ENCODE measurements around the gene KHDC1L.
A peak's percentile ranks its signal among the peaks of the same experiment; 100 is the strongest.
"Not testable (repeated sequence)": the region's sequence is repeated elsewhere in the genome, so short reads cannot be mapped to it uniquely, and the experiment has no call there.

Gene KHDC1L, protein sequence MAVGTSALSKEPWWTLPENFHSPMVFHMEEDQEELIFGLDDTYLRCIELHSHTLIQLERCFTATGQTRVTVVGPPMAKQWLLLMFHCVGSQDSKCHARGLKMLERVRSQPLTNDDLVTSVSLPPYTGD

DNA sequence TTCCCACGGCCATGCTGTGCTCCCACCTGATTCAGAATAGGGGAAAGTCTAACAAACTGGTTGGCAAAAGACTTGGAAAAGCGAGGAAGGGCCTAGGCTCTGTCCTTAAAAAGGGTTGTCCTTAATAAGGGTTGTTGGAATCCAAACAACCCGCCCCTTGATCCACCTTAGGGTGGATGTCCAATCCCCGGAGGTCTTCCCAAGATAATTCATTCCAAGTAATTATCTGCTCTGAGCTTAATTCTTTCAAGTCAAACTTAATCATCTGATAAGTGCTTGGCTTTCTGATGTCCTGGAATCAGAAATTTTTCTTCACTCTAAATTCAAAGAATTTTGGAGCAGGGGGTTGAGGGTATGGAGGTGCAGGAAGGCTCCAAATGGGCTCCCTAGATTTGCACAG, at the start of gene KHDC1L:
TSS of gene KHDC1L (minus strand) at position 101 of the 400 bp plus-strand sequence. CDS start at position 13, 88 bp downstream.
- DNase-seq (ENCODE audit: low spot score), result no peak

DNA sequence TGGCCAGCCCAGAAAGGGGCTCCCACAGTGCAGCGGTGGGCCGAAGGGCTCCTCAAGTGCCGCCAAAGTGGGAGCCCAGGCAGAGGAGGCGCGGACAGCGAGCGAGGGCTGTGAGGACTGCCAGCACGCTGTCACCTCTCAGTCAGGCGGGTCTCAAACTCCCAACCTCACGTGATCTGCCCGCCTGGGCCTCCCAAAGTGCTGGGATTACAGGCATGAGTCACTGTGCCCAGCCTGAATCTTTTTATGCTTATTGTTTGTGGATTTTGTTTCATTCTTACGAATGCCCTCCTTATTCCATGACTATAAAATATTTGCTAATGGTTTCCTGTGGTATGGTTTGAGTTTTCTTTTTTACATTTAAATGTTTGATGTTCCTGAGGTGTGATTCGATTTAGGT, 44.0 kb upstream of the KHDC1L start:
- not testable (repeated sequence) for DNase-seq (ENCODE audit: low spot score)

DNA sequence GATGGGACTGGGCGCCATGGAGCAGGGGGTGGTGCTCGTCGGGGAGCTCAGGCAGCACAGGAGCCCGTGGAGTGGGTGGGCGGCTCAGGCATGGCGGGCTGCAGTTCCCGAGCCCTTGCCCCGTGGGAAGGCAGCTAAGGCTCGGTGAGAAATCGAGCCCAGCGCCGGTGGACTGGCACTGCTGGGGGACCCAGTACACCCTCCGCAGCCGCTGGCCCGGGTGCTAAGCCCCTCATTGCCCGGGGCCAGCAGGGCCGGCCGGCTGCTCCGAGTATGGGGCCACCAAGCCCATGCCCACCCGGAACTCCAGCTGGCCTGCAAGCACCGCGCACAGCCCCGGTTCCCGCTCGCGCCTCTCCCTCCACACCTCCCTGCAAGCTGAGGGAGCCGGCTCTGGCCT, 43.6 kb upstream of the KHDC1L start:
- DNase-seq (ENCODE audit: low spot score), result not testable (repeated sequence)

DNA sequence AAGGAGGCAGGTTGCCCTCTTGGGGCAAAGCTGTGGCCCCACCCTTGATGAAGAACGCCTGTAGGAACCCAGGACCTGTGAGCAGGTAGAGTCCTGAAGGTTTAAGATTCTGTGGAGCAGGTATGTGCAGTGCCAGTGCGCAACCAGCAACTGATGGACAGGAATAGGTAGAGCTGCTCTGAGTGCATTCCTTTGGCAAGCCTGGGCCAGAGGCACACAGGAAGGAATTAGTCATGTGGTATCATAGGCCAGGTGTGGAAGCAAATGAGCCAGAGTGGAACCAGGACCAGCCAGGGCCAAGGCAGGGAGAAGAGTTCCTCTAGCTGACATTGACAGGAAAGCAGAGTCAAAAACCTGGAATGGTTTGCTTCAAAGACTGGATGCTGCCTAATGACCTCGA, 39.1 kb upstream of the KHDC1L start:
- no peak for DNase-seq (ENCODE audit: low spot score)

DNA sequence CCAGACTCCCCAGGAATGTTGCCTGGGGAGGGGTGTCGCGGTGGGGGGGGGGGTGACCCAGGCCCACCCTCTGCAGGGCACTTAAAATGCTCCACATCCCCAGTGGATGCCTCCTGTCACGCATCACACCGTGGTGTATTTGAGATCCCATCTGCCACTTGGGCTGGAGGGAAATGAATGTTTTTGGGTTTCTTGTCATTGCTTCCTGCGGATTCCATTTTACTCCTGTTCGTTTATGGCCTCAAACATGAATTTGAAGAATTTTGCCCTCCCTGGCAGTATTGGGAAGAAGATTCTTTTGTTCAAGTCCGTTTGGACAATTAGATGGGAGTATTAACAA, 38.2 kb upstream of the KHDC1L start:
- DNase-seq (ENCODE audit: low spot score), result no peak

DNA sequence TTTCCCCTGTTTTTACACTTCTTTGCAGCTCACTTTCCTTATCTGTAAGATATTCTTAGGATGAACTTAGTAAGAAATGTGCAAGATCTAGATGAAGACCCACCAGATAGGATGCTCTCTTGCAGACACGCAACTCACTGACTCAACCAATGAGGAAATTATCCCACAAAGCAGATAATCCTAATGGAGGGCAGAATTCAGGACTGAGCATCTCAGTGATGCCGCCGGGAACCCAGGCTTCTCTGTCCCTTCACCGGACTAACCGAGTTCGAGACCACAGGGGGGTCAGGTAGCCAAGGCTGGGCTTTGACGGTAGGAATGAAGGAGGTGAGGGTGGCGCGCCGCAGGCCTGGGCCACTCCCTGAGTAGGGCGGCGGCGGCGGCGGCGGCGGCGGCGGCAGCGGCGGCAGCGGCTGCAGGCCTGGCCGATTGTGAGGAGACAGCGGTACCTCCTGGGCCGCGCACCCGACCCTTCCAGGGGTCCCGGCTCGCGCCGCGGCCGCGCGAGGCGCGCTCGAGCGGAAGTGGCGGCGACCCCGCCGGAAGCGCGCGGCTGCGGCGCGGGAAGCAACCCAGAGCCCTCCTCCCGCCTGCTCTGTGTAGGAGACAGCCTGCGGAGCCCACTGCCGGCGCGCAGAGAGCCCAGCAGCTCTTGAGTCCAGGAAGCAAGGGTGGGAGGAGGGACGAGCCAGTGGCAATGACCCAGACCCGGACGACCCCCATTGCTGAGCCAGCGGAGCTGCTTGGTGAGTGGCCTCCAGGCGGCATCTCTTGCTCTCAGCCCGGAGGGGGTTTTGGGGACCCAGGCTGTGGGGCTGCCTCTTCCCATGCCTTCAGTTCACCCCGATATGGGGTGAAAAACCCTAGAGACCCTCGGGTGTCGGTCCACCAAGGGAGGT, 37.6 kb upstream of the KHDC1L start, which contains the start of gene KHDC1:
TSS of gene KHDC1 (minus strand) at position 526 of the 899 bp plus-strand sequence. CDS start 20,679 bp downstream, outside the sequence.
- peak; percentile 51 for DNase-seq (ENCODE audit: low spot score)

DNA sequence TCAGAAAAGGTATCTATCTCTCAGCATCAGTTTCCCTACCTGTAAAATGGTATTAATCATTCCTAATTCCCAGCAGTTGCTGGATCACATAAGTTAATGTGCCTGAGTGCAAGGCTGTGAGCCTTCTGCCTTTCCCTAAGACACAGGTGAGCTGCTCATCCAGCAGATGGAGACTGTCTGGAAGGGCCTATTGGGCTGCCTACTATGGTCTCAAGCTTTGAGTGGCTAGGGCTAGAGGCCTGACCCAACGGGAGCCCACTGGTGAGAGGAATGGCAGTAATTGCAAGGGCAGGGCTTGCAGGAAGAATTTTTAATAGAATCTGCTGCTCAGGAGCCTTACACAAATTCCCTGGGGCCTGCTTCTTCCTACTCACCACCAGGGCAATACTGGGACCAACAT, 33.4 kb upstream of the KHDC1L start:
- no peak for DNase-seq (ENCODE audit: low spot score)

DNA sequence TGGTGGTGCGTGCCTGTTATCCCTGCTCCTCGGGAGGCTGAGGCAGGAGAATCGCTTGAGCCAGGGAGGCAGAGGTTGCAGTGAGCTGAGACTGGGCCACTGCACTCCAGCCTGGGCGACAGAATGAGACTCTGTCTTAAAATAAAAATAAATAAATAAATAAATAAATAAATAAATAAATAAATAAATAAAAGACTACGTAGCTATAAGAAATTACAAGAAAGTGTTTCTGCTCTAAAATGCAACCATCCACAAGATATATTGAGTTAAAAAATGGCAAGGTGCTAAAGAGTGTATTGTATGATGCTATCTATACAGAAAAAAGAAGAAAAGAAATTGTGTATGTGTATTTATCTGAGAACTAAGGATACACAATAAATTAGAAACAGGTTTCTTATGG, 29.0 kb upstream of the KHDC1L start:
- not testable (repeated sequence) for DNase-seq (ENCODE audit: low spot score)

DNA sequence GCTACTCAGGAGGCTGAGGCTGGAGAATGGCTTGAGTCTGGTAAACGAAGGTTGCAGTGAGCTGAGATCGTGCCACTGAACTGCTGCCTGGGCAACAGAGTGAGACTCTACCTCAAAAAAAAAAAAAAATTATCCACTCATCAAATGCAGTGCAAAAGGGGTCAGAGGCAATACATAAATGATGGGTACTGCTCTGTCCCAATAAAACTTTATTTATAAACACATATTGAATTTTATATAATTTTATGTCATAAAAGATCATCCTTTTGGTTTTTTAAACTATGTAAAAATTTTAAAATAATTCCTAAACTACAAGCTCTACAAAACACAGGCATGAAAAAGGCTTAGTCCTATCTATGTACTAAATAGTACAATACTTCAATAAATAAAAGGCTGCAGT, 27.4 kb upstream of the KHDC1L start:
- DNase-seq (ENCODE audit: low spot score), result no peak

DNA sequence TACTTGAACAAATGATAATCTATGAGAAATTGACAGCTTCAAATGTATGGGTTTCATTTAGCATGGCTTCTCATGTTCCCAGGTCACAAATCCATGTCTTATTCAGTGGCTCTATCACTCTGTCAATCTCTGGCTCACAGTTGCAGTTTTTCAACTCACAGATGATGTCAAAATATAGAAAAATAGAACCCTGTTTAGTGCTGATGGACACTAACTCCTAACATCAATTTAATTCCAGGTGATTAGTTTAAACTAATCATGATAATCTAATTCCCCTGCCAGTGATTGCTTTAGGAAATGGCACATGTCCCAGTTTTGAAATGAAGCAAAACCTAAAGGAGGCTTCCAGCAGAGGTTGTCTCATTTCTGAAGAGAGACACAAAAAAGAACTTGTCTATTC, 24.7 kb upstream of the KHDC1L start:
- DNase-seq (ENCODE audit: low spot score), result no peak

DNA sequence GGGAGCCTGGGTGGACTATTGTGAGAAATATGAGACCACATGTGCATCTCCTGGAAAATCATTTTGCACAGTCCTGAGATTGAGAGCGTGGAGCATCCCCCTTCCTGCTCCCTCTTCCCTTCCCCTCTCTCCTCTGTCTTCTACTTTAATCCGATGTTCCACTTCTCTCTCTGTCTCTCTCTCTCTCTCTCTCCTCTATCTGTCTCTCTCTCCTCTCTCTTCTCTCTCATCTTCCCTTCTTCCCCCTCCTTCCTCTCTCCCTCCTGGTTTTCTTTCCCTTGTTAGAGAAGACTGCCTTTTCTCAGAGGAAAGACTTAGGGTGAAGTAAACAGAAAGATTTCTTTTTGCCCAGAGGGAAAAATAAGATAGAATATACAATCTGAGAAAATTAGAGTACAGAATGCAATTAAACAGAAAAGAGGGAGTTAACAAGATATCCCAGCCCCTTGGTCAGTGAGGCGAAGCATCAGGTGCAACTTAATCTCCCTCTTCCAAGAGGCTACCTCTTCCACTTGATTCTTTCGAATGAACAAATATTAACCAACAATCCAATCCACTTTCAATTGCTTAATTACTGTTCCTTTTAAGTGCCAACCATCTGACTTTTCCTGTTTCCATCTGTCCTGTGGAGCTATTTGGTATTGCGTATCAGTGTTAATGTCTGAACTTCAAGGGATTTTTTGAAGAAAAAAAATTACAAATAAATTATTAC, 23.1 kb upstream of the KHDC1L start:
- no peak for DNase-seq (ENCODE audit: low spot score)

DNA sequence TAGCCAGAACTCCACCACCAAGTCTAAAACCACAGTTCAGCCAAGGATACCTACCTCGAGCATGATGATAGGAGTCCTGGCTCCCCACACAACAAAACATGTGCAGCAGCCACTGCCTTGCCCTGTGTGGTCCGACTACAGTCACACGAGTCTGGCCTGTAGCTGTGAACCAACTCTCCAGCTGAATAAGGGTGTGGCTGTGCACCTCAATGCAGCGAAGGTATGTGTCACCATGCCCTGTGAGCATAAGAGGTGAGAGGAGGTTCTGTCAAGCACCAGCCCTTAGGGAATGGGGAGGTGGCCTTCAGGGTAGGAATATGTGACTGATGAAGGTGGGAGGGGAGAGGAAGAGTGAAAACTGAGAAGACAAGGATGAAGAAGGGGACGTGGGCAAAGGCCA, 16.7 kb upstream of the KHDC1L start:
- DNase-seq (ENCODE audit: low spot score), result no peak

DNA sequence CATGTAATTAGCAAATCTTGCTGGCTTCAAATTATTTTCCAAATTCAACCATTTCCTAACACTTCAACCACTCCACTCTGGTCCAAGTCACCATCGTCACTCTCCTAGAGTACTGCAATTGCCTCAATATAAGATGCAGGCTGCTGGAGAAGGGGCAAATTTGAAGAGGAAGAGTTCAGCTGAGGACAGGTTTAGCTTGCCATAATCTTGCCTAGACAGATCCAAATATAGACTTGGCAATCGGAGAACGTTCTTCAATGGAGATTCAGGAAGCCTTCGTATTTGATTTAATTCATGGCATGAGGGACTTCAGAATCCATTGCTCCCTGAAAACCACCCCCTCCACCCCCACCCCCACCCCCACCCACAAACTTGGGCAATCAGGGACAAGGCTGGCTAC, 15.4 kb upstream of the KHDC1L start:
- no peak for DNase-seq (ENCODE audit: low spot score)

DNA sequence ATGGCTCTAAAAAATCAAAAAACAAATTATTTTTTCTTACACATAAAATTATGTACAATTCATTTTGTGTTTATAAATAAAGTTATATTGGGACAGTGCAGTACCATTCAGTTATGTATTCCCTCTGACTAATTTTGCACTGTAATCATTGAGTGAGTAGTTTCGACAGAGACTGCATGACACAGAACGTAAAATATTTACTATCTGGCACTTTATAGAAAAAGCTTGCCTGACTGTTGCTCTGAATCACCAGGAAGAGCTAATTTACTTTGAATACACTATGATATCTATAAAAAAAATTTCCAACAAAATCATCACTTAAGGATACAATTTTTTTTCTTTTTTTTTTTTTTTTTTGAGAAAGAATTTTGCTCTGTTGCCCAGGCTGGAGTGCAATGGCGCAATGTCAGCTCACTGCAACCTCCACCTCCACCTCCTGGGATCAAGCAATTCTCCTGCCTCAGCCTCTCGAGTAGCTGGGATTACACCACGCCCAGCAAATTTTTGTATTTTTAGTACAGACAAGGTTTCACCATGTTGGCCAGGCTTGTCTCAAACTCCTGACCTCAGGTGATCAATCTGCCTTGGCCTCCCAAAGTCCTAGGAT, 11.0 kb upstream of the KHDC1L start:
- DNase-seq (ENCODE audit: low spot score), result no peak

DNA sequence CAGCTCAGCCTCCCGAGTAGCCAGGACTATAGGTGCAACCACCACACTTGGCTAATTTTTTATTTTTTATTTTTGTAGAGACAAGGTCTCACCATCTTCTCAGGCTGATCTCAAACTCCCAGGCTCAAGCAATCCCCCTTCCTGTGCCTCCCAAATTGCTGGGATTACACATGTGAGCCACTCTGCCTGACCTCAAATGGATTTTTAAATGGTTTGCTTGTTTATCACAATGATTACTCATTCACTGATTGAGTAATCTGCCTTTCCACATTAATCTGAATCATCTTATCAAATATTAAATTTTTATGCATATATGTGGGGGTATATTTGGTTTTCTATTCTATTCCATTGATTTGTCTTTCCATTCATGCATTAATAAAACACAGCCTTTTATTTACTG, 9.4 kb upstream of the KHDC1L start:
- no peak for DNase-seq (ENCODE audit: low spot score)

DNA sequence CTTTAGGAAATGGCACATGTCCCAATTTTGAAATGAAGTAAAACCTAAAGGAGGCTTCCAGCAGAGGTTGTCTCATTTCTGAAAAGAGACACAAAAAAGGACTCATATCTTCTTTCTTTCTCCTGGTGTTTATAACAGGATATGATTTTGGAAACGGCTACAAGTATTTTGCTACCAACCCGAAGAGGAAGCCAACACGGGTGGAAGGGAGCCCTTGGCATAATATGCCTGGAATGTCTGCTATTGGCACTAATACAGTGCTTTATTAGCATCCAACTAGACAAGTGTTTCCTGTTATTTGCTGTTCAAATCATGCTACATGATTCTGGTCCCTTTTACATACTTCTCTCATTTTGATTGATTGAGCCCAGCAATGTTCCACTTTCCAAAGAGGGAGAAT, 8.7 kb upstream of the KHDC1L start:
- DNase-seq (ENCODE audit: low spot score), result not testable (repeated sequence)

DNA sequence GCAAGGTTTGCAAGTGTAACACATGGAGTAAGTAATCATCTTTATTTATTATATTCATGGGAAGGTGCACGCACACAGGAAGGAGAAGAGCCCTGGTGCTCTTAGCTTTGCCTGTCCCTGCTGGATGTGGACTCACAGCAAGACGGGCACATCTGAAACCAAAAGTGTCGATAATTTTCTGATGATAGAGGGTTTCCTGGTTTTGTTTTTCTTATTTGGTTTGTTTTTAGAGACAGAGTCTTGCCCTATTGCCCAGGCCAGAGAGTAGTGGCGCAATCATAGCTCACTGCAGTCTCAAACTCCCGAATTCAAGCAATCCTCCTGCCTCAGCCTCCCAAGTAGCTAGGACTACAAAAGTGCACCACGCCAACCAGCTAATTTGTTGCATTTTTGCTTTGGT, 7.8 kb upstream of the KHDC1L start:
- DNase-seq (ENCODE audit: low spot score), result no peak

DNA sequence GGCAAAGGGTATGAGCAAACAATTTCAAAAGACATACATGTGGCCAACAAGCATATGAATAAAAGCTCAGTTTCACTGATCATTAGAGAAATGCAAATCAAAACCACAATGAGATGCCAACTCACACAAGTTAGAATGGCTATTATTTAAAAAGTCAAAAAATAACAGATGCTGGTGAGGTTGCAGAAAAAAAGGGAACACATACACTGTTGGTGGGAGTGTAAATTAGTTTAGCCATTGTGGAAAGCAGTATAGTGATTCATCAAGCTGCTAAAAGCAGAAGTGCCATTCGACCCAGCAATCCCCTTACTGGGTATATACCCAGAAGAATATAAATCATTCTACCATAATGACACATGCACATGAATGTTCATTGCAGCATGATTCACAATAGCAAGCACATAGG, 6.7 kb upstream of the KHDC1L start:
- DNase-seq (ENCODE audit: low spot score), result no peak

DNA sequence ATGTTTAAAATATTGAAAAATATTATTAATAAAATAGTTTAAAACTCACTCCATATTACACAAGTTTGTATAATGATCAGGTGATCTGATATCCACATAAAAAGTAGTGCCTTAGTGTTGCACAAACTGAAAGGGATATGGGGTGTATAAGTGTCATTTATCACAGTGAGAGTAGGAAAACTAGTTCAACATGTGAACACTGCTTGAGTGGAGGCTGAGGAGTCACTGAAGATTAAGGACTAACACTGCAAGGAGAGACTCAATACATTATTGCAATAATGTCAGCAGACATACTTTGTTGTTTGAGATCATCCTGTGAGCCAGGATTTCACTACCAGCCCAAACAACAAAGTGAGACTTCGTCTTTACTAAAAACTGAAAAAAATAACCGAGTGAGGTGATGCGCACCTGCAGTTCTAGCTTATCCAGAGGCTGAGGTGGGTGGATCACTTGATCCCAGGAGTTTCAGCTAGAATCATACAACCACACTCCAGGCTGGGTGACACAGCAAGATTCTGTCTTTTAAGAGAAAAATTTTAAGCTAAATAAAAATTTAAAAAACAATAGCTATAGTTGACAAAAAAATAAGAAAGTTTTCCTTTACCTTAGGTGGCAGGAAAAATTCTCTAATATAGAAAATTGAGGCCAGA, 2.4 kb upstream of the KHDC1L start:
- DNase-seq (ENCODE audit: low spot score), result peak; percentile 23

DNA sequence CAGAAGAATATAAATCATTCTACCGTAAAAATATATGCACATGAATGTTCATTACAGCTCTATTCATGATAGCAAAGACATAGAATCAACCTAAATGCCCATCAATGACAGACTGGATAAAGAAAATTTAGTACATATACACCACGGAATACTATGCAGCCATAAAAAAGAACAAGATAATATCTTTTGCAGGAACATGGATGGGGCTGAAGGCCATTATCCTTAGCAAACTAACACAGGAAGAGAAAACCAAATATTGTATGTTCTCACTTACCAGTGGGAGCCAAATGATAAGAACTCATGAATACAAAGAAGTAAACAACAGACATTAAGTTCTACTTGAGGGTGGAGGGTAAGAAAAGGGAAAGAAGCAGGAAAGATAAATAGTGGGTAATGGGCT, 8.4 kb downstream of the KHDC1L start:
- no peak for DNase-seq (ENCODE audit: low spot score)

DNA sequence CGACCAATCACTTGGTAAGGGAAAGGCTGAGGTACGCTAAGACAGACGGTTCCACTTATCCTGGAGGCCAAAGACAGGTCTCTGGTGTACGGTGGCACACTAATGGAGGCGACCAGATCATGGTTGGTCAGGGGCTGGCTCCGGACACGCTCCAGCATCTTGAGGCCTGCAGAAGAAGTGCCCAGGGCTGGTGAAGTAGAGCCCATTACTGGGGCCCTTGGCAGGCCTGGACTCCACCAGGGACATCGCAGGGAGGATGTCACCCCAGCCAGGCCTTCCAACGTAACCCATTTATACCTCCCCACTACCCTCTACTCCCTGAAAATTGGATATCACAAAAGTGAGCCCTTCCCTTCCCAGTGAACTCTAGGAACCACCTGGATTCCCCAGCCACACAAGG, 16.2 kb downstream of the KHDC1L start:
- DNase-seq (ENCODE audit: low spot score), result no peak

DNA sequence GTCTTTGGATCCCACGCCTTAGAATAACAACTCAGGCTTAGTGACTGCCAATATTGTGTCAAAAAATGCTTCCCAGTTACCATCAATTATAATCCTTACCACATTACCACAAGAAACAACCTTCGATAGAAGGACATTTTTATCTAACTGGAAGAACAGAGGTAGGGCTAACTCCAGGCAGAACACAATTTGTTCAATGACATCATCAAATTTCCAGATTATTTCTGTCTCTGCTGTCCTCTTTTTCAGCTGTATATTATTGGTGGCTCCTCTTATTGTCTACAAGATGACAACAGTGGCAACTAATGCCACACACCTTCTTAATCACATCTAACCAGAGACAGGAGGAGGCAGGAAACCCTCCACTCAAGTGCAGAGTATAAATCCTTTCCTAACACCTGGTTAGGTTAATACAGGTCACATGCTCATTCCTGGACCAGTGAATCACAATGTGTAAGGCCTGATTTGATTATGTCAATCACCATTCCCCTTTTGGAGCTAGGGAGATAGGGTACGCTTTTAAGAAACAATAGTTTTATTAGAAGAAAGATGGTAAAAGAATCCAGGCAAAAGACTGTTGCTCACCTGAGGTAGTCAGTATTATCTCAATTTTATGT, 18.0 kb downstream of the KHDC1L start:
- no peak for DNase-seq (ENCODE audit: low spot score)

All from putamen (tissue), 1 donor.